Fibroblast of villous mesenchyme (primary cell): Measurements from ENCODE around the gene LEFTY1. TPM values are rescaled to one million over a fixed set of nuclear protein-coding genes. Genes with fewer than 3 reads are reported as not detected.

Experiments used
- DNase-seq: peaks from one replicate; pipeline ENCODE4 v3.0.0-alpha.2; 2010; ENCODE audit warnings: low read depth
- H3K4me3 ChIP-seq: 2 replicates; pipeline ENCODE4 v1.5.1; 2011; ENCODE audit warnings: low read depth, mild to moderate bottlenecking, low read length
- total RNA-seq: library from RNA; depleted of rRNA; stranded (reverse); fragments of >200 nt; gene quantifications from 2 replicates; pipeline ENCODE4 v1.2.3, GENCODE V29; 2012
- TF ChIP-seq, protein P1 (sequence below): IDR thresholded peaks from 2 replicates; pipeline ENCODE4 v1.5.1; 2012; ENCODE audit warnings: low read depth, mild to moderate bottlenecking, low read length; ENCODE audit not compliant: insufficient read depth

LEFTY1 gene
- total RNA-seq, 1 donor, result not detected

DNA sequence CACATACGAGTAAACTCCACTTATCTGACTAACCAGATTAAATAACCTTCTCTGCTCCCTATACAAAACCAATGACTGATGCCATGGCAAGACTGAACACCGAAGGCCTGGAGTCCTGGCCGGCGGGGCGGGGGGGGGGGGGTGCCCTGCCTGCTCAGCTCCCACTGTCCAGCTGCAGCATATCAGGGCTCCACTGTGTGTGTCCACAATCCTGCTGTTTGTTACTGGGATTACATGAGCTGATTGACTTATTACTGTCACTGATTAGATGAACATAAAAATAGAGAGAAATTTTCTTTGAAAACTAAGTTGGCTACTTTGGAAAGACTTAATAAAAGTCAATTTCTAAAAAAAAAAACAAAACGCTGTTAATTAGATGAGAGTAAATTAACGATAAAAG is 31.7 kb downstream of the LEFTY1 start:
- no peak overlapping the region for H3K4me3 ChIP-seq
- TF ChIP-seq, protein P1, sequence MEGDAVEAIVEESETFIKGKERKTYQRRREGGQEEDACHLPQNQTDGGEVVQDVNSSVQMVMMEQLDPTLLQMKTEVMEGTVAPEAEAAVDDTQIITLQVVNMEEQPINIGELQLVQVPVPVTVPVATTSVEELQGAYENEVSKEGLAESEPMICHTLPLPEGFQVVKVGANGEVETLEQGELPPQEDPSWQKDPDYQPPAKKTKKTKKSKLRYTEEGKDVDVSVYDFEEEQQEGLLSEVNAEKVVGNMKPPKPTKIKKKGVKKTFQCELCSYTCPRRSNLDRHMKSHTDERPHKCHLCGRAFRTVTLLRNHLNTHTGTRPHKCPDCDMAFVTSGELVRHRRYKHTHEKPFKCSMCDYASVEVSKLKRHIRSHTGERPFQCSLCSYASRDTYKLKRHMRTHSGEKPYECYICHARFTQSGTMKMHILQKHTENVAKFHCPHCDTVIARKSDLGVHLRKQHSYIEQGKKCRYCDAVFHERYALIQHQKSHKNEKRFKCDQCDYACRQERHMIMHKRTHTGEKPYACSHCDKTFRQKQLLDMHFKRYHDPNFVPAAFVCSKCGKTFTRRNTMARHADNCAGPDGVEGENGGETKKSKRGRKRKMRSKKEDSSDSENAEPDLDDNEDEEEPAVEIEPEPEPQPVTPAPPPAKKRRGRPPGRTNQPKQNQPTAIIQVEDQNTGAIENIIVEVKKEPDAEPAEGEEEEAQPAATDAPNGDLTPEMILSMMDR, result no peak
- no peak for DNase-seq

DNA sequence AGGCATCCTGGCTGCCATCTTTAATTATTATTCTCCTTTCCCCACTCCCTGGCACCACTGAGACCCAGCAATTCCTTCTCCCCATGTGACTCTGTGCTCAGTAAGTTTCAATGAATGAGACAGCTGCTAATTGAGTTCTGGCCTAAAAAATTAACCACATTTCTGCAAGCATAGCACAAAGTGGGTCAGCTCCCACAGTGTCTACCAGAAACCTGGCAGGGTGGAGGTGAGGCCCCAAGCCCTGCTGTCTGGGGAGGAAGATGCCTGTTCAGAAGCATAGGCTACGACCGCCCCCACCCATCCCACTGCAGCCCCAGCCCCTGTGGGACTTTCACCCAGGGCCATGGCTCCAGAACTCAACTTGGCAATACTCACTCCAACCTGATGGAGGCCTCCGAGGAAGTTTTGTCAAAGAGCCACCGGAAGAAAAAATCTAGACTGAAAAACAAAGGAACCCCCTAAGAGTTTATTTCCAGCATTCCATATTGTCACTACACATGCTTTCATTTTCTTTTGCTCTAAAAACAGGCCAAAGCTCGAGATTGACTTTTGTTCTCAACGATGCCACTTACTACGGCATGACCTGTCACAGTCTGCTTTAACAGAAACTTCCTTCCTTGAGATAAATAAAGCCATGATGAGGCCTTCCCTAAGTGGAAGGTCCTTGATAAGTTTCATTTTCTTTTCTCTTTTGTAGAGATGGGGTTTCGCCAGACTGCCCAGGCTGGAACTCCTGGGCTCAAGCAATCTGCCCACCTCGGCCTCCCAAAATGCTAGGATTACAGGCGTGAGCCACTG is 33.2 kb downstream of the LEFTY1 start:
- TF ChIP-seq, protein P1, result no peak
- H3K4me3 ChIP-seq, result no peak overlapping the region
- no peak for DNase-seq

DNA sequence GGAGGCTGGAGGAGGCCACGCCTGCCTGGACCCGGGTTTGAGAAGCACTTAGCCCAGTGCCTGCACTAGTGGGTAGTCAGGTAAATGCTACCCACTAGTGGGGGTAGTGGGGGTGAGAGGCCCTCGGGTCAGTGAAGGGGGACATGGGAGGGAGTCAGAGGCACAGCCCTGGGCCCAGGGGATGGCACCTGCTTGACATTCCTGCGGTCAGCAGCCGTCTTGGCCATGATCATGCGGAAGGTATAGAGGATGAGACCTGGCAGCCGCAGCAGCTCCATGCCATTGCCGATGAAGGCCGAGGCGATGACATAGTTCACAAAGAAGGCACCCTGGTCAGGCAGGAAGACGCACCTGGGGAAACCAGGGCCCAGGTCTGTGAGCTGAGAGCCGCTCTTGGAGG is 35.5 kb downstream of the LEFTY1 start:
- no peak for DNase-seq
- TF ChIP-seq, protein P1, result no peak
- H3K4me3 ChIP-seq, result no peak overlapping the region

DNA sequence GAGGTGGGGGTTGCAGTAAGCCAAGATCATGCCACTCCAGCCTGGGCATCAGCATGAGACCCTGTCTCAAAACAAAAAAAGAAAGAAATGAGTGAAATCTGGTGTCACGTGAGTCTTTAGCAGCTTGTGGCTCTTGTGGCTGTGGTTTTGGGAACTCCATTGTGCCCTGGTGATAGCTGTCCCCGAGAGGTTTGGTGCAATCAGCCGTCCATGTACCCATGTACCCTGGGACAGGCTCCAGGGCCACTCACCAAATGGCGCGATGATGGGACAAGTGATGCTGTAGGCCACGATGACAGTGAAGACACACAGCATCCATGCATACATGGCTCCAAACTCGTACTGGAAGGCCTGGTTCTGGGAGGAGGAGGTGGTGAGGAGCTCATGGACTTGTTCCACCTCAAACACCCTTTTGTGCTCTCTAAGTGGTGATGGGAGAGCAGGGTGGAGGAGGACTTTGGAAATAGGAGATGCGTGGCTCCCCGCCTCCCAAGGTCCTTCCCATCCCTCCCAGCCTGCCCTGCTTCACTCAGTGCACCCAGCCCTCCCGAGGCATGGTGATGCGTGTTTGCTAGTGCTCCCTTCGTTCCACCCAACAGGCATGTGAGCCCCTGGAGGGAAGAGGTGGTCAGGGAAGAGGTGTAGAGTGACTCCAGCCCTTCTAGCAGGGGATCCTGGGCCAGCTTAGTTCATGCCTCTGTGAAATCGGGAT is 36.4 kb downstream of the LEFTY1 start:
- no peak for DNase-seq
- H3K4me3 ChIP-seq, result no peak overlapping the region
- TF ChIP-seq, protein P1, result no peak

DNA sequence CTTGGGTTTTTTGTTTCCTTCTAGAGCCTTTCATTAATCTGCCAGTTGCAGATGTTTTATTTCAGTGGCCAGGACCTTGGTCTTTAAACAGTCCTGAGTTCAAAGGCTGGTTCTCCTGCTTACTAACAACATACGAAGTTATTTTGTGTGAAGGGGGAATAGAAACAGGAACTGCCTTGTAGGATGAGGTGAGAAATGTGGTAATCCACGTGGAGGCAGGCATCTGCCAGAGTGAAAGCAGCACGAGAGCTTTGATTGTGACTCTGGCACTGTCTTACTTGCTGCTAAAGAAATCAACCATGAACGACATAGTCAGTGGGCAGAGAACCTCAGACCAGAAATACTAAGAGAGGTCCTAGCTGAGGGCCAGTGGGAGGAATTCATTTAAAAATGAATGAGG is 37.1 kb downstream of the LEFTY1 start:
- TF ChIP-seq, protein P1, result no peak
- DNase-seq, result peak; percentile 65
- H3K4me3 ChIP-seq, result no peak overlapping the region

DNA sequence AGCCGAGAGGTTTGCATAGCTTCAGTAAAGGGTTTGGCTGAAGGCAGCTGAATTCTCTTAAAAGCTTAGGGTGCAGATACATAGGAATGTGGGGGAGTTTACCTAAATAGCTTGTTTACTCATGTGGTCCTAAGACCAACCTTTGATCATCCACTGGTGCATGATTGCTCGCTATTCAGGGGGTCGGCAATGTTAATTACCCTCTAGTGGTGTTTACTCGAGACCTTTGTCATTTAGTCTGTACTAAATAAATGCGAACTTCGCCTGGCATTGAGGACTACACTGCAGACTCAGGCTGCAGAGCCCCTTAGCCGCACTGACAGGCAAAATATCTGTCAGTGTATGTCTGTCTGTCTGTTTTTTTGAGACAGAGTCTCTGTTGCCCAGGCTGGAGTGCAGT is 38.6 kb downstream of the LEFTY1 start:
- DNase-seq, result no peak
- TF ChIP-seq, protein P1, result no peak
- no peak overlapping the region for H3K4me3 ChIP-seq
